Liver (tissue), 9 donors: ENCODE data around the gene CCL22. TPM values are rescaled to one million over a fixed set of nuclear protein-coding genes. Genes with fewer than 3 reads are reported as not detected.

ENCODE experiments used
- DNase-seq: peaks from one replicate; pipeline ENCODE4 v3.0.0-alpha.2; 2017; ENCODE audit warnings: low spot score
- H3K27ac ChIP-seq, 2 donors: one replicate each; pipeline ENCODE4 v1.7.0; 2013; ENCODE audit warnings: inconsistent platforms in 2 of 2, low read length in 2 of 2, control low read depth in 1 of 2, low read depth in 1 of 2, mild to moderate bottlenecking in 1 of 2
- H3K27me3 ChIP-seq, 4 donors: one replicate each; pipeline versions ENCODE4 v1.6.1 to v1.7.0; 2013; ENCODE audit warnings: low read length in 3 of 4, inconsistent platforms in 1 of 4, mild to moderate bottlenecking in 1 of 4, moderate library complexity in 1 of 4; ENCODE audit not compliant: control insufficient read depth in 4 of 4, insufficient read depth in 4 of 4
- H3K36me3 ChIP-seq, 4 donors: one replicate each; pipeline versions ENCODE4 v1.6.1 to v1.7.0; 2013; ENCODE audit warnings: low read length in 3 of 4, mild to moderate bottlenecking in 3 of 4, low read depth in 1 of 4, moderate library complexity in 1 of 4; ENCODE audit not compliant: control insufficient read depth in 4 of 4, insufficient read depth in 3 of 4
- H3K4me1 ChIP-seq, 4 donors: one replicate each; pipeline versions ENCODE4 v1.6.1 to v1.7.0; 2013; ENCODE audit warnings: low read length in 3 of 4, mild to moderate bottlenecking in 3 of 4, moderate library complexity in 1 of 4; ENCODE audit not compliant: control insufficient read depth in 4 of 4, insufficient read depth in 4 of 4
- H3K4me3 ChIP-seq, 3 donors: one replicate each; pipeline versions ENCODE4 v1.6.1 to v1.7.0; 2013; ENCODE audit warnings: low read length in 3 of 3, control low read depth in 1 of 3, low read depth in 1 of 3, mild to moderate bottlenecking in 1 of 3
- H3K9ac ChIP-seq, 2 donors: one replicate each; pipeline ENCODE4 v1.7.0; 2013; ENCODE audit warnings: low read length in 2 of 2, mild to moderate bottlenecking in 2 of 2, moderate library complexity in 2 of 2, control low read depth in 1 of 2, low read depth in 1 of 2
- H3K9me3 ChIP-seq, 4 donors: one replicate each; pipeline versions ENCODE4 v1.6.1 to v1.7.0; 2013; ENCODE audit warnings: low read length in 3 of 4; ENCODE audit not compliant: control insufficient read depth in 4 of 4
- ATF3 ChIP-seq: IDR thresholded peaks from 2 replicates; pipeline ENCODE4 v1.6.1; 2016; ENCODE audit warnings: antibody characterized with exemption
- EGR1 ChIP-seq, 2 donors: IDR thresholded peaks; 2 replicates each; pipeline ENCODE4 v1.6.1; 2016 to 2018; ENCODE audit warnings: antibody characterized with exemption in 2 of 2, low read depth in 2 of 2
- FOXA1 ChIP-seq: IDR thresholded peaks from 2 replicates; pipeline ENCODE4 v1.6.1; 2016; ENCODE audit warnings: antibody characterized with exemption
- FOXA2 ChIP-seq: IDR thresholded peaks from 2 replicates; pipeline ENCODE4 v1.6.1; 2016; ENCODE audit warnings: antibody characterized with exemption
- GABPA ChIP-seq, 2 donors: IDR thresholded peaks in 1 of 2; conservative IDR thresholded peaks in 1 of 2; 2 replicates each; pipeline ENCODE4 v1.6.1; 2016; ENCODE audit warnings: antibody characterized with exemption in 2 of 2, mild to moderate bottlenecking in 1 of 2, moderate library complexity in 1 of 2
- HNF4A ChIP-seq, 2 donors: conservative IDR thresholded peaks; 2 replicates each; pipeline ENCODE4 v1.6.1; 2016; ENCODE audit warnings: antibody characterized with exemption in 2 of 2, mild to moderate bottlenecking in 2 of 2
- HNF4G ChIP-seq: IDR thresholded peaks from 2 replicates; pipeline ENCODE4 v1.6.1; 2016; ENCODE audit warnings: antibody characterized with exemption
- JUND ChIP-seq, 2 donors: IDR thresholded peaks; 2 replicates each; pipeline ENCODE4 v1.6.1; 2016; ENCODE audit warnings: antibody characterized with exemption in 2 of 2
- MAX ChIP-seq: IDR thresholded peaks from 2 replicates; pipeline ENCODE4 v1.6.1; 2016; ENCODE audit warnings: antibody characterized with exemption
- NR2F2 ChIP-seq: IDR thresholded peaks from 2 replicates; pipeline ENCODE4 v1.6.1; 2016; ENCODE audit warnings: antibody characterized with exemption
- RAD21 ChIP-seq, 2 donors: IDR thresholded peaks; 2 replicates each; pipeline ENCODE4 v1.6.1; 2016; ENCODE audit warnings: antibody characterized with exemption in 2 of 2, mild to moderate bottlenecking in 2 of 2
- REST ChIP-seq: IDR thresholded peaks from 2 replicates; pipeline ENCODE4 v1.6.1; 2016; ENCODE audit warnings: antibody characterized with exemption, mild to moderate bottlenecking
- RXRA ChIP-seq, 2 donors: IDR thresholded peaks; 2 replicates each; pipeline ENCODE4 v1.6.1; 2017 to 2018; ENCODE audit warnings: antibody characterized with exemption in 2 of 2, mild to moderate bottlenecking in 1 of 2
- SP1 ChIP-seq: IDR thresholded peaks from 2 replicates; pipeline ENCODE4 v1.6.1; 2018; ENCODE audit warnings: antibody characterized with exemption, mild to moderate bottlenecking
- TAF1 ChIP-seq: conservative IDR thresholded peaks from 2 replicates; pipeline ENCODE4 v1.6.1; 2016; ENCODE audit warnings: antibody characterized with exemption, mild to moderate bottlenecking
- YY1 ChIP-seq: IDR thresholded peaks from 2 replicates; pipeline ENCODE4 v1.6.1; 2016; ENCODE audit warnings: antibody characterized with exemption, mild to moderate bottlenecking
- WGBS: extraction: QIAGEN DNeasy Blood & Tissue Kit; methylation state at CpG from one replicate; pipeline ENCODE4 v1.1.7; 2013; 5-methylcytosine and 5-hydroxymethylcytosine counted together
- polyA plus RNA-seq, 2 donors: library from polyadenylated mRNA; stranded (reverse) in 1 of 2; unstranded in 1 of 2; fragments of 200-250 nt in 1 of 2; fragments of >200 nt in 1 of 2; fragmentation: Nextera tagmentation in 1 of 2; extraction: Ambion mirVana in 1 of 2; gene quantifications; one replicate each; pipeline versions ENCODE4 v1.2.1 to v1.2.3, GENCODE V29; 2013 to 2015
- total RNA-seq, 2 donors: library from RNA; depleted of rRNA; stranded (reverse); fragments of >200 nt; gene quantifications; one replicate each; pipeline ENCODE4 v1.2.3, GENCODE V29; 2014
- TF ChIP-seq, protein P1 (sequence below): IDR thresholded peaks from 2 replicates; pipeline ENCODE4 v1.6.1; 2016; ENCODE audit warnings: antibody characterized with exemption
- TF ChIP-seq, protein P2 (sequence below): fragments of 150-350 bp; IDR thresholded peaks from 2 replicates; pipeline ENCODE4 v1.5.1; 2017; ENCODE audit warnings: improper control_type of control experiment, low read depth, low read length; ENCODE audit not compliant: missing input control
- donor health status: healthy.
- donor health status: healthy.
- donor health status: healthy.
- donor health status: healthy.
- donor health status: healthy.

The CCL22 gene
- total and polyA plus RNA-seq, 4 donors, result 0.02 to 0.09 TPM; not detected in 2

DNA sequence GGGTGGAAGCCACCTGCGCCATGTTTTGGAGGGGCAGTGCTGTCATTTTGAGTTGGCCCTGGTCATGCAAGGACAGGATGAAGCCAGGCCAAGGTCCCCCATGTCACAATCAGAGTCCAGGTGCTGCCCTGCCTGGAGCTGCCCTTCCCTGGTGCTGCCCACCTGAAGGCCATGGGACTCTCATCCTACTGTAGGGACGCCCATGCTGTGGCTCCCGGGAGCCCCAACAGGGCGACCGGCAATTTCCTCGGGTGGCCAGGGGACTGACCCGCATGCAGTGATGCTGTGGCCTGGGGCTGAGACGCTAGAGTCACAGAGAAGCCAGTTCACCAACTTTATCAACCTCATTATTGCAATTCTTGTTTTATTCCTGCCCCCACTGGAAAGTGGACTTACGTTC lies 54.0 kb downstream of the CCL22 start:
- TF ChIP-seq, protein P1, sequence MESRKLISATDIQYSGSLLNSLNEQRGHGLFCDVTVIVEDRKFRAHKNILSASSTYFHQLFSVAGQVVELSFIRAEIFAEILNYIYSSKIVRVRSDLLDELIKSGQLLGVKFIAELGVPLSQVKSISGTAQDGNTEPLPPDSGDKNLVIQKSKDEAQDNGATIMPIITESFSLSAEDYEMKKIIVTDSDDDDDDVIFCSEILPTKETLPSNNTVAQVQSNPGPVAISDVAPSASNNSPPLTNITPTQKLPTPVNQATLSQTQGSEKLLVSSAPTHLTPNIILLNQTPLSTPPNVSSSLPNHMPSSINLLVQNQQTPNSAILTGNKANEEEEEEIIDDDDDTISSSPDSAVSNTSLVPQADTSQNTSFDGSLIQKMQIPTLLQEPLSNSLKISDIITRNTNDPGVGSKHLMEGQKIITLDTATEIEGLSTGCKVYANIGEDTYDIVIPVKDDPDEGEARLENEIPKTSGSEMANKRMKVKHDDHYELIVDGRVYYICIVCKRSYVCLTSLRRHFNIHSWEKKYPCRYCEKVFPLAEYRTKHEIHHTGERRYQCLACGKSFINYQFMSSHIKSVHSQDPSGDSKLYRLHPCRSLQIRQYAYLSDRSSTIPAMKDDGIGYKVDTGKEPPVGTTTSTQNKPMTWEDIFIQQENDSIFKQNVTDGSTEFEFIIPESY, result no peak
- TF ChIP-seq ATF3, result no peak
- no peak for TF ChIP-seq FOXA2
- TF ChIP-seq YY1, result no peak
- no peak for TF ChIP-seq EGR1 (IDR thresholded peaks at IDR 0.05; ENCODE audit: low read depth in 2 of 2)
- TF ChIP-seq NR2F2, result no peak
- no peak for TF ChIP-seq HNF4G
- no peak for TF ChIP-seq RAD21 (IDR thresholded peaks at IDR 0.05)
- TF ChIP-seq FOXA1, result no peak
- TF ChIP-seq RXRA (IDR thresholded peaks at IDR 0.05), result no peak
- no peak for TF ChIP-seq HNF4A (conservative IDR thresholded peaks at IDR 0.05)
- TF ChIP-seq JUND (IDR thresholded peaks at IDR 0.05), result no peak
- no peak for TF ChIP-seq GABPA (IDR thresholded peaks at IDR 0.05 in 1 of 2, conservative IDR thresholded peaks at IDR 0.05 in 1 of 2)
- TF ChIP-seq TAF1, result no peak
- Histone ChIP-seq H3K27ac (no peak overlapping the region), H3K4me3 (no peak overlapping the region), H3K9ac (no peak overlapping the region), H3K4me1 (peaks cover 5 to 14% (median 9%) of the 10 kb centered on the region in 4 donors), H3K27me3 (no peaks in the 10 kb centered on the region), H3K36me3 (no peaks in the 10 kb centered on the region), H3K9me3 (no peaks in the 10 kb centered on the region)
- WGBS, result 94% methylated on average over 9 of the region's 9 CpGs
- DNase-seq, result no peak

DNA sequence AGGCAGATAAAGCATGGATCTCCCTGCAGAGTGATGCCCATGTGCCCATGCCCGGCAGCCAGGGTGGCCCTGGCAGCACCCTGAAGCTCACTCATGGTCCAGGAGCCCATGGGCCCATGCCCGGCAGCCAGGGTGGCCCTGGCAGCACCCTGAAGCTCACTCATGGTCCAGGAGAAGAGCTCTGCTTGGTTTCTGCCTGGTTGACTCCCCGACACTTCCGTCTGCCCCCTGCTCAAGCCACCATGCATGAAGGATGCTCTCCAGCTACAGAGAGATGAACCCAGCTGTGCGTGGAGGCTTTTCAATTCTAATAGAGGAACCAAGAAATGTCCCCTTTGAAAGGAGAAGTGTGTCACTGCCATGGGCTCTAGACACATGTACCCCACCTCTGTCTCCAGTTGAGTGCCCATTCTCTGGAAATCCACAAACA lies 54.7 kb downstream of the CCL22 start:
- peaks cover 6 to 19% (median 13%) of the 10 kb centered on the region in 4 donors for H3K4me1 ChIP-seq
- DNase-seq, result no peak
- H3K9me3 ChIP-seq, result no peaks in the 10 kb centered on the region
- H3K9ac ChIP-seq, result no peak overlapping the region
- TF ChIP-seq, protein P2, sequence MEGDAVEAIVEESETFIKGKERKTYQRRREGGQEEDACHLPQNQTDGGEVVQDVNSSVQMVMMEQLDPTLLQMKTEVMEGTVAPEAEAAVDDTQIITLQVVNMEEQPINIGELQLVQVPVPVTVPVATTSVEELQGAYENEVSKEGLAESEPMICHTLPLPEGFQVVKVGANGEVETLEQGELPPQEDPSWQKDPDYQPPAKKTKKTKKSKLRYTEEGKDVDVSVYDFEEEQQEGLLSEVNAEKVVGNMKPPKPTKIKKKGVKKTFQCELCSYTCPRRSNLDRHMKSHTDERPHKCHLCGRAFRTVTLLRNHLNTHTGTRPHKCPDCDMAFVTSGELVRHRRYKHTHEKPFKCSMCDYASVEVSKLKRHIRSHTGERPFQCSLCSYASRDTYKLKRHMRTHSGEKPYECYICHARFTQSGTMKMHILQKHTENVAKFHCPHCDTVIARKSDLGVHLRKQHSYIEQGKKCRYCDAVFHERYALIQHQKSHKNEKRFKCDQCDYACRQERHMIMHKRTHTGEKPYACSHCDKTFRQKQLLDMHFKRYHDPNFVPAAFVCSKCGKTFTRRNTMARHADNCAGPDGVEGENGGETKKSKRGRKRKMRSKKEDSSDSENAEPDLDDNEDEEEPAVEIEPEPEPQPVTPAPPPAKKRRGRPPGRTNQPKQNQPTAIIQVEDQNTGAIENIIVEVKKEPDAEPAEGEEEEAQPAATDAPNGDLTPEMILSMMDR, result no peak
- TF ChIP-seq JUND (IDR thresholded peaks at IDR 0.05) (no peak), REST (no peak), RAD21 (IDR thresholded peaks at IDR 0.05) (no peak), SP1 (no peak), YY1 (no peak), NR2F2 (no peak), FOXA2 (no peak), RXRA (IDR thresholded peaks at IDR 0.05) (no peak), ATF3 (no peak), HNF4A (conservative IDR thresholded peaks at IDR 0.05) (no peak), MAX (no peak), EGR1 (IDR thresholded peaks at IDR 0.05; ENCODE audit: low read depth in 2 of 2) (no peak), GABPA (IDR thresholded peaks at IDR 0.05 in 1 of 2, conservative IDR thresholded peaks at IDR 0.05 in 1 of 2) (no peak), TAF1 (no peak), HNF4G (no peak), FOXA1 (no peak)
- TF ChIP-seq, protein P1, result no peak
- H3K27me3 ChIP-seq, result no peaks in the 10 kb centered on the region
- 87% methylated on average over 5 of the region's 5 CpGs for WGBS
- no peak overlapping the region for H3K27ac ChIP-seq
- no peaks in the 10 kb centered on the region for H3K36me3 ChIP-seq
- no peak overlapping the region for H3K4me3 ChIP-seq
